ENCODE data around the gene ADARB2.
"Not testable (repeated sequence)": the region's sequence is repeated elsewhere in the genome, so short reads cannot be mapped to it uniquely, and the experiment has no call there.

Gene ADARB2

GRCh38 chr10:1401071-1401965, 336.0 kb downstream of the ADARB2 start:
- no peak for DNase-seq

GRCh38 chr10:1400101-1401070, 336.9 kb downstream of the ADARB2 start:
- no peak for DNase-seq

DNA sequence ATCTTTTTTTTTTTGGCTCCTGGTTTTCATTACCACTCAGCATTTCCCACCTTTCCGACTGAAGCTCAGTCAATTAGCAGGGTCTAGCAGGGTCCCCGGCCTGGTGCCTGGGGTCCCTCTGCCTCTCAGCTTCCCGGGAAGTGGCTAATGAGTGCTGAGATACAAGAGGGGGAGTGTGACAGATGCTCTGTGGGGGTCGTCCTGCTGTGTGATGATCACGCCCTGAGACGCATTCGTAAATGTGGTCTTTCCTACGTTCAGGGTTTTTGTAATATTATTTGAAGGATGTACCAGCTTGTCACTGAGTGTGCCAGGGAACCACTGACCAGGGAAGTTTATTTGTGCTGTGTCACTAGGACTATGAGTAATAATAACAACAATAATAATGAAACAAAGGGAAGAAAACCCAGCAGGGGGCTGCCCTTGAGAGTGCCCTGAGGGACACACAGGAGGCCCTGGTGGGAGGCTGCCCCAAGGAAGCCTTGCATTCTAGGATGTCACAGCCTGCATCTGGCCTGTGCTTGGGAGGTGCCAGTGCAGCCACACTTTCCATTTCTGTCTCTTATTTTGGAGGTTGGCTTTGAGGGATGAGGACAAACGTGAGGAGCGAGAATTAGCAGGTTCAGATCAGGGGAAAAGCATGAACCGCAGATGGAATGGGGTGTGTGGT, 337.8 kb downstream of the ADARB2 start:
- peak in 1 of 3 experiments; percentile 2 for DNase-seq

GRCh38 chr10:1398626-1399410, 338.5 kb downstream of the ADARB2 start:
- peak in 1 of 3 experiments; percentile 11 for DNase-seq

DNA sequence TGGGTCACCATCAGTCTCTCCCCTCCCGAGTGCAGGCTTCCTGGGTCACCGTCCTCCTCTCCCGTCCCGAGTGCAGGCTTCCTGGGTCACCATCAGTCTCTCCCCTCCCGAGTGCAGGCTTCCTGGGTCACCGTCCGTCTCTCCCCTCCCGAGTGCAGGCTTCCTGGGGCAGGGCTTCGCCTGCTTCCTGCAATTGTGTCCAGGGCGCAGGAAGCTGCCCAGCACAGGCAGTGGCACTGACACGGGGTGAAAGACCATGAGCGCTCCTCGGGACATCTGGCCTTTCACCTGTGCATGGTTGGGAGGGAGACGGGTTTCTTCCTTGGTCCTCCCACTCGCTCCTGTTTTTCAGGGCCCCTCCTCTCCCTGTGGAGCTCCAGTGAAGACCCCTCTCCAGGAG, 339.2 kb downstream of the ADARB2 start:
- not testable (repeated sequence) for DNase-seq

DNA sequence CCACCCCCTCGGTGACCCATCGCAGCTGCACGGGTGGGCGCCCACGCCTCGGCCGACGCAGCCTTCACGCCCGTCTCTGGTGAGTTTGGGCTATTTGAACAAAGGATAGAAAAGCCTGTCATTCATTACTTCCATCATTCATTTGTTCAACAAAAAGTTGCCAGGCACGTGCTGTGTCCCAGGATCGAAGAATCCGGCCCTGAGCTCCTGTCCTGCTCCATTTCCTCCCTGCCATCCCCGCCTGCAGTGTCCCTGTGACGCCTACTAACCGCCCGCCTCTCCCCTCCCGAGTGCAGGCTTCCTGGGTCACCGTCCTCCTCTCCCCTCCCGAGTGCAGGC, 341.1 kb downstream of the ADARB2 start:
- no peak for DNase-seq

DNA sequence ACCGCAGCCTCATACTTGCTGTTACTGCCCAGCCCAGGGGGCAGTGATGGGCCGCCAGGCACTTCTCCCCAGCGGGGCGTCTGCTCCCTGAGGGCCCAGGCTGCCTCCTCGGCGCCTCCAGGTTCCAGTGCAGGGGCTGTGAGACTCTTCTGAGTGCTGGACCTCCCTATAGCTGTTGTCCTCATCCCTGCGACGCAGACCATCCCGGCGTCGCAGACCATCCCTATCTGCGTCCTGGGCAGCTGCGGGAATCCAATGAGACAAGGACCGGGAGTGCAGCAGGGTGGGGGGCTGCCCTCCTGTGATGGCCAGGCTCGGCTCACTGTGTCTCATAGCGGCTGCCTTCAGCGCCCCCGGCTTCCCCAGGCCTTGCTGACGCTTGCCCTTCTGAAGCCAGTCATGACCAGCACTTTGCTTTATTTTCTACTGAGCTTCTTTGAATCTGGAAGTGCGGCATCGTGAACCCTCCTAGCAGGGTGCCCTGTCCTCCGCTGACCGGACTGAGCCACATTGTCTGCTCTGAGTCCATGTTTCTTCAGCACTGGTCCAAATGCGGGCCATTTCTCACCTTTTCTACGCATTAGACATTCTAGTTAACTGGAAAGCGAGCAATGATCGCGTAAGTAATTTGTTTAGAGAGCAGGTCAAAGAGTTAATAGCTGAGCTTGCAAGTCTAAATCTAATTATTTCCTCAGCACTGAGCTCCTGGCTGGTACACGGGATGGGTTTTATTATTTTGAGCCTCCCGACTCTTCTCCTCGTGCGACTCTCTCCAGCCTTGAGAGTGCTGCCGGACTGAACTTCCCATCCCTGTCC, 341.6 kb downstream of the ADARB2 start:
- no peak for DNase-seq

GRCh38 chr10:1395025-1395480, 342.3 kb downstream of the ADARB2 start:
- no peak for DNase-seq

DNA sequence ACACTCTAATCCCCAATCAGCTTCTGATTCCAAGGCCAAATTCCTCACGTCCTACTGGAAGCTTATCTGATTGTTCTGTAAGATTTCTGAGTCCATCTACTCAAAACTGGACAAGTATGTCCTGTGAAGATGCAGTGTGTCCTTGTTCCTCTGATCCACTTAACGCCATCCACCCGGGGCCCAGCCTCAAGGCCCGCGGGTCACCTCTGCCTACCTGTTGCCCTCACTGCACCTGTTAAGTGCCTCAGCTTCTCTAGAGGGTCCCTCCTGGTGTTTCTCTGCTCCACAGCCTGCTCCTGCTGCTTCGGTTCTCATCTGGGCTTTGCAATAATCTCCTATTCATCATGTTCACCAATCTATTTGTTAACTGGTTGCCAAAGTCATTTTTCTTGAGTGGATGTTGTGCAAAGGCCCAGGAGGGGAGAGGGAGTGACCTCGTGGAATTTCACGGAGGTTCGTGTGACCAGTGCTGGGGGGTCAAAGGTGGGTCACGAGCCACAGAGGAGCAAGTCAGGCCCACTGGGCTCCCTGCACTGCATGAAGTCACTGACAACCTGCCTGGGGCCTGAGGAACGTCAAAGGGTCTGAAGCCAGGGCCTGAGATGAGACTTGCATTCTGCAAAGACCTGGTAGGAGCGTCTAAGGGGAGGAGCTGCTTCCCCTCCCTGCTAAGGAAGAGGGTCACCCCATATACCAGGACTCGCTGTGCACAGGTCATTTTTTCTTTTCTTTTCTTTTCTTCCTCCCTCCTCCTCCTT, 343.0 kb downstream of the ADARB2 start:
- DNase-seq = no peak

GRCh38 chr10:1393481-1393880, 343.8 kb downstream of the ADARB2 start:
- DNase-seq = no peak

DNA sequence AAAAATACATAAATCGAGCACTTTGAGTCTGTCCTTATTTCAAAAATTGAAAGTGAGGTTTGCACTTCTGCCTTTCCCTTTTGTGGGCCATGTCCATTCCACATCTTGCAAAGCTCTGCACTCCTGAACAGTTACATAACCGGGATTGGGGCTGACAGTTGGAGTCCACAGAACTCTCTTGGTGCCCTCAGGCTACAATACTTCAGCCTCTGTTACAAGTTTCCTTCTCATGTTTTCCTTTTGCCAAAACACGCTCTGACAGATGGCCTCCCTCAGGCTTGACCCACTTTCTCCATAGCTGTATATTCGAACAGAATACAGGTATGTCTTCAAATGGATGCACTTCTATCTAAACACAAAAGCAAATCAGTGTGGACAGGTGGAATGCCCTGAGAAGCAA, 345.2 kb downstream of the ADARB2 start:
- no peak for DNase-seq

GRCh38 chr10:1390200-1390599, 347.1 kb downstream of the ADARB2 start:
- no peak for DNase-seq

DNA sequence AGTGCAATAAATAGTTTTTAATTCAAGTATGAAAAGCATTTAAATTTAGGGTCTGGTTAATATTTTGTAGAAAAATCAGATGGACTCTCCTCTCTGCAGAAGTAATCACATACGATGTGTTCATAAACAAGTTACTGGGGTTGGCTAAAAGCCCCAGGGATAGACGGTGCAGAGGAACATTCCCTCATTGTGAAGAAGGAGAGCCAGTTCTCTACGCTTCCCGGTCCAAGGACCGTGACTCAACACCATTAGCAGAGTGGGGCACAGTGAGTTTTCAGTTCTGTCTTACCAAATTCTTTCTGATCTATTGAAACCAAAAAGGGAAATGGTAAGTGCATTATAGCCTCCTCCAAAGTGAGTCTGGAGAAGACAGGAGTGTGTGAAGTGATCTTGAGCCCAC, 353.3 kb downstream of the ADARB2 start:
- no peak for DNase-seq

GRCh38 chr10:1382711-1383110, 354.6 kb downstream of the ADARB2 start:
- DNase-seq = no peak

GRCh38 chr10:1381339-1381738, 356.0 kb downstream of the ADARB2 start:
- DNase-seq = peak in 1 of 3 experiments; percentile 76

- no peak for DNase-seq
These were observed 357.1 kb downstream of the ADARB2 start for GRCh38 chr10:1380088-1380671.

DNA sequence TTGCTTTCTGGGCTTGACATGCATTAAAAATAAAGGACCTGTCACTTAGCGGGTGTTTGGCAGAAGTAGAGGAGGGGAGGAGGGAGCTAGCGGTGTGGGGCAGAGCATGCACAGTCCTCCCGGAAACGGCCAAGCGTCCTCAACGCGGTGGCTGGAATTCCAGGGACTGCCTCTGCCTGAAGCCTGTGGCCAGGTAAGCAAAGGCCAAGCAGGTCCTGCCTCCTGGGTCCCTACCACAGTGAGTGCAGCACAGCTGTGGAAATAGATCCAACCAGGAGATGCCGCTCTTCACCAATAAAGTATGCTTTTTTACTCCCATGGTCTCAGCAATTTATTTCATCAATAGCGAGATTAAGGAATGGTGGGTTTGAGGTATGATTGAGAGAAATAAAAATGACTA, 357.7 kb downstream of the ADARB2 start:
- peak in 1 of 3 experiments; percentile 11 for DNase-seq

GRCh38 chr10:1378473-1378872, 358.9 kb downstream of the ADARB2 start:
- DNase-seq = no peak

GRCh38 chr10:1377740-1378397, 359.5 kb downstream of the ADARB2 start:
- DNase-seq = no peak

DNA sequence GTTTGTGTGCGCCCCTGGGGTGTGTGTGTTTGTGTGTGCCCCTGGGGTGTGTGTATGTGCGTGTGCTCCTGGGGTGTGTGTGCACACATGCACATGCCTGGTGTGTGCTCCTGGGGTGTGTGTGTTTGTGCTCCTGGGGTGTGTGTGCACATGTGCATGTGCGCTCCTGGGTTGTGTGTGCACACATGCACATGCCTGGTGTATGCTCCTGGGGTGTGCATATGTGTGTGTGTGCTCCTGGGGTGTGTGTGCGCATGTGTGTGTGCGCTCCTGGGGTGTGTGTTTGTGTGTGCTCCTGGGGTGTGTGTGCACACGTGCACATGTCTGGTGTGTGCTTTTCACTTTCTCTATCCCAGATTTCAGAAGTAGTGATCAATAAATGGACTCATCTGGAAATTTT, 360.1 kb downstream of the ADARB2 start:
- no peak for DNase-seq

Data from NCI-H1417 (cell line).